Cardiac muscle cell (in vitro differentiated cells and primary cell): Measurements from ENCODE around the gene GNPAT. TPM values are rescaled to one million over a fixed set of nuclear protein-coding genes. Genes with fewer than 3 reads are reported as not detected.
A peak's percentile ranks its signal among the peaks of the same experiment; 100 is the strongest.

Experiments
- DNase-seq, 2 donors: peaks; one replicate each; pipeline versions ENCODE4 v3.0.0 to v3.0.0-alpha.2; 2010 to 2017; ENCODE audit warnings: low read depth in 1 of 2, low spot score in 1 of 2
- H3K27ac ChIP-seq: fragments of 200-600 bp; sonication (generic); 2 replicates; pipeline ENCODE4 v1.5.1; 2016
- H3K27me3 ChIP-seq: fragments of 200-600 bp; sonication (generic); 2 replicates; pipeline ENCODE4 v1.6.0; 2016; ENCODE audit warnings: control low read depth
- H3K36me3 ChIP-seq: fragments of 200-600 bp; sonication (generic); 2 replicates; pipeline ENCODE4 v1.5.1; 2016; ENCODE audit warnings: control low read depth
- H3K4me1 ChIP-seq: fragments of 200-600 bp; sonication (generic); 2 replicates; pipeline ENCODE4 v1.8.1; 2017; ENCODE audit warnings: low read depth, mild to moderate bottlenecking, mixed run types
- H3K4me3 ChIP-seq: fragments of 200-600 bp; sonication (generic); 2 replicates; pipeline ENCODE4 v1.5.1; 2016; ENCODE audit warnings: mild to moderate bottlenecking
- H3K9me3 ChIP-seq: fragments of 200-600 bp; sonication (generic); 2 replicates; pipeline ENCODE4 v1.5.1; 2017; ENCODE audit warnings: low read depth, mild to moderate bottlenecking, control low read depth
- polyA plus RNA-seq: library from polyadenylated mRNA; unstranded; fragments of >200 nt; fragmentation: Nextera tagmentation; extraction: Ambion mirVana; gene quantifications from 2 replicates; pipeline ENCODE4 v1.2.1, GENCODE V29; 2016
- total RNA-seq: library from RNA; depleted of rRNA; stranded (reverse); fragments of >200 nt; gene quantifications from 2 replicates; pipeline ENCODE4 v1.2.3, GENCODE V29; 2016
- TF ChIP-seq, protein P1 (sequence below): IDR thresholded peaks from 2 replicates; pipeline ENCODE4 v1.5.1; 2012; ENCODE audit warnings: low read depth, mild to moderate bottlenecking, low read length

The GNPAT gene
- total and polyA plus RNA-seq, 2 experiments from 2014 or later = 36.5 to 61.6 TPM

DNA sequence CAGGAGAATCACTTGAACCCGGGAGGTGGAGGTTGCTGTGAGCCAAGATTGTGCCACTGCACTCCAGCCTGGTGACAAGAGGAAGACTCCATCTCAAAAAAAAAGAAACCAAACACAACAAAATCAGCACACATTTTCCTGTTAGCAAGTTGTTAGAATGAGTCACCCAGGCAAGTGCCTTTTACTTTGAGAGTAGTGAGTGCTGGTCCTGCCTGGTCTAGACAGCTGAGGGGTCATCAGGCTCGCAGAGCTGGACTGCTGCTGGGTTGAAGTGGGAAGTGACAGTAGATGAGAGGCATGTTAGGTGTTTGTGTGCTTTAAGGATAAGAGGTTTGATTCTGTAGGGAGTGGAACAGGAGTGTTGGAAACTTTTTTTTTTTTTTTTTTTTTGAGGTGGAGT lies 31.9 kb downstream of the GNPAT start:
- H3K4me1 ChIP-seq = no peaks in the 10 kb centered on the region
- no peaks in the 10 kb centered on the region for H3K9me3 ChIP-seq
- DNase-seq = peak in 1 of 2 donors; percentile 34
- H3K4me3 ChIP-seq = no peak overlapping the region
- peaks cover 48% of the 10 kb centered on the region for H3K36me3 ChIP-seq
- TF ChIP-seq, protein P1, sequence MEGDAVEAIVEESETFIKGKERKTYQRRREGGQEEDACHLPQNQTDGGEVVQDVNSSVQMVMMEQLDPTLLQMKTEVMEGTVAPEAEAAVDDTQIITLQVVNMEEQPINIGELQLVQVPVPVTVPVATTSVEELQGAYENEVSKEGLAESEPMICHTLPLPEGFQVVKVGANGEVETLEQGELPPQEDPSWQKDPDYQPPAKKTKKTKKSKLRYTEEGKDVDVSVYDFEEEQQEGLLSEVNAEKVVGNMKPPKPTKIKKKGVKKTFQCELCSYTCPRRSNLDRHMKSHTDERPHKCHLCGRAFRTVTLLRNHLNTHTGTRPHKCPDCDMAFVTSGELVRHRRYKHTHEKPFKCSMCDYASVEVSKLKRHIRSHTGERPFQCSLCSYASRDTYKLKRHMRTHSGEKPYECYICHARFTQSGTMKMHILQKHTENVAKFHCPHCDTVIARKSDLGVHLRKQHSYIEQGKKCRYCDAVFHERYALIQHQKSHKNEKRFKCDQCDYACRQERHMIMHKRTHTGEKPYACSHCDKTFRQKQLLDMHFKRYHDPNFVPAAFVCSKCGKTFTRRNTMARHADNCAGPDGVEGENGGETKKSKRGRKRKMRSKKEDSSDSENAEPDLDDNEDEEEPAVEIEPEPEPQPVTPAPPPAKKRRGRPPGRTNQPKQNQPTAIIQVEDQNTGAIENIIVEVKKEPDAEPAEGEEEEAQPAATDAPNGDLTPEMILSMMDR = no peak
- no peak overlapping the region for H3K27ac ChIP-seq
- H3K27me3 ChIP-seq = no peaks in the 10 kb centered on the region

DNA sequence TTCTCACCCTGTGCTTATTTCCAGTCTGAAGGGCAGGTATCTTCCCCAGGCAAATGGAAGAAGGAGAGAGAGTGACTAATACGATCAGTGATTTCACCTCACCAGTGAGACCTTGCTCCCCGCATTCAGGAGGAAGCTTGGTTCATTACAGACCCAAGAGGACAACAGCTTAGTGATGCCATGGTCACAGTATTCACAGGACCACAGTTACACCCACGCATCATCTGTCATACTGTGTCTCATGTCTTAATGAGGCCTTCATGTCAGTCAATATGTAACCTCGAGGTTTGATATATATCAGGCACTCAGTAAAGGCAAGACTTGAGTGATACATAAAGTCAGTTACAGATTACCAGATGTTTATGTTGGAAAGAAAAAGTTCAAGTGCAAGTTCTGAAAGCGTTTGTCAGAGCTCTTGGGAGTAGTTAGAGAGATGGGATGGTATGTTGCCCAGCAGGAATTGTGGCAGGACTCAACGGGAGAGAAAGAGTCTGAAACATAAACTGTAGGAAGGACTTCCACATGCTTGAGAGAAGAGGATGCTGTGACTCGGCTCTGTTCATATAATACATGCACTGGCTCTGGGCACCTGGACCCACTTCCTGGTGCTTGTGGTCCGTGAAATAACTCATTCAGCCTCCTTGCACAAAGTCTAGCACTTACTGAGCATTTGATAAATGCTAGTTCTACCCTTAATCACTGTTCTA lies 33.3 kb downstream of the GNPAT start:
- Histone ChIP-seq H3K27ac (no peak overlapping the region), H3K4me3 (no peak overlapping the region), H3K9me3 (no peaks in the 10 kb centered on the region), H3K27me3 (no peaks in the 10 kb centered on the region), H3K36me3 (peaks cover 48% of the 10 kb centered on the region), H3K4me1 (no peaks in the 10 kb centered on the region)
- TF ChIP-seq, protein P1 = no peak
- DNase-seq = no peak

DNA sequence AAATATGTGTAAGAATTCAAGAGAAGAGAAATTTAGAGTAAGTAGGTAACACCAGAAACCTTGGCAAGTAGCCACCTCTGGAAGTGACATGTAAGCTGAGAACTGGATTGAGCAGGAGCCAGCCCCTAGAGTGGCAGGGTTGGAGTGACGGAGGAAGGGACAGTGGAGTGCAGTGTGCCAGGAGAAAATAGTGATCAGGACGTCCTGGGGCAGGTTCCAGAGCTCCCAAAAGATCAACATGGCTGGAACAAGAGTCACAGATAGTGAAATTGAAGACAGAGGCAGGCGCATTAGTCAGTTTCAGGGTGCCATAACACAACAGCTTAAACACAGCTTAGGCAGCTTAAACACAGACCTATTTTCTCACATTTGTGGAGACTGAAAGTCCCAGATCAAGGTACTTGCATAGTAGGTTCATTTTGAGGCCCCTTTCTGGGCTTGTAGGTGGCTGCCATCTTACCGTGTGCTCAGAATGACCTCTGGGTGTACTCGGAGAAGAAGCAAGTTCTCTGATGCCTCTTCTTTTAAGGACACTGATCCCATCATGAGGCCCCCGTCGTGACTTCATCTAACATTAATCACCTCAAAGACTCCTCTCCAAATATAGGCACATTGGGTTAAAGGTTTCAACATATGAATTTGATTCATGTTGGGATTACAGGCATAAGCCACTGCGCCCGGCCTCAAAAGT lies 37.2 kb downstream of the GNPAT start:
- no peaks in the 10 kb centered on the region for H3K9me3 ChIP-seq
- DNase-seq = peak in 1 of 2 donors; percentile 57
- H3K36me3 ChIP-seq = peaks cover 35% of the 10 kb centered on the region
- no peaks in the 10 kb centered on the region for H3K27me3 ChIP-seq
- TF ChIP-seq, protein P1 = no peak
- H3K4me1 ChIP-seq = no peaks in the 10 kb centered on the region
- no peak overlapping the region for H3K27ac ChIP-seq
- no peak overlapping the region for H3K4me3 ChIP-seq

DNA sequence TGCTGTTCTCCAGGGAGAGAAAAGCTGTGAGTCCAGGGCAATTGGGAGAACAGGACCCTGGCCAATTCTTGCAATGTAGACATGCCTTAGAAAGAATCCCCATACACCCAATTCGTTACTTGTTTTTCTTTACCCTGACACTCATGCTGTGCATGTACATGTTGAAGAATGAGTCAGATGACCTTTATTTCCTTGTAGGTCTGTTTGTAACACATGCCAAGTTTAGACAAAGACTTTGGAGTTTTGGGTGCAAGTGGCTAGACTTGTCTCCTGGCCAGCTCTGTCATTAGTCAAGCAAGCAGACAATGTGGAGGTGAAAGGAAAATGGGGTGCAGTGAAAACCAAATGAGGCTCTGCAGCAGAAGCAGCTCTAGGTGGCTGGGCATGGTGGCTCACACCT lies 38.1 kb downstream of the GNPAT start:
- Histone ChIP-seq H3K27me3 (no peaks in the 10 kb centered on the region), H3K9me3 (no peaks in the 10 kb centered on the region), H3K27ac (no peak overlapping the region), H3K36me3 (peaks cover 28% of the 10 kb centered on the region), H3K4me3 (no peak overlapping the region), H3K4me1 (no peaks in the 10 kb centered on the region)
- TF ChIP-seq, protein P1 = no peak
- peak in 1 of 2 donors; percentile 61 for DNase-seq

DNA sequence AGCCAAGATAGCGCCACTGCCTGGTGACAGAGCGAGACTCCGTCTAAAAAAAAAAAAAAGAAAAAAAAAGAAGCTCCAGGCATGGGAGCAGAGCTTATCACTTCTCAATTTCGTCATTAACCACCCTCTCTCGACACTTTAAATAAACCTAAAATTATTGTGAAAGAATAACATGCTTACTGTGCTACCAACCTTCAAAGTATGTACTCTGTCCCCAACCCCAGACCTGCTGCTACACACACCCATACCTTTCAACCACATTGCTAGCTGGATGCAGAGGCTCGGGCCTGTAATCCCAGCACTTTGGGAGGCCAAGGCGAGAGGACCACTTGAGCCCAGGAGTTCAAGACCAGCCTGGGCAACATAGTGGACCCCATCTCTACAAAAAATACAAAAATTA lies 38.7 kb downstream of the GNPAT start:
- Histone ChIP-seq H3K4me1 (no peaks in the 10 kb centered on the region), H3K36me3 (peaks cover 24% of the 10 kb centered on the region), H3K4me3 (no peak overlapping the region), H3K9me3 (no peaks in the 10 kb centered on the region), H3K27me3 (no peaks in the 10 kb centered on the region), H3K27ac (no peak overlapping the region)
- peak in 1 of 2 donors; percentile 20 for DNase-seq
- TF ChIP-seq, protein P1 = no peak
